ENCODE data around the gene CKS1B. TPM values are rescaled to one million over a fixed set of nuclear protein-coding genes. Genes with fewer than 3 reads are reported as not detected.

CKS1B gene
- total and polyA plus RNA-seq, 9 of the 15 experiments (the other 6 are each of a cell fraction or from before 2014, with no cell fraction given), result 215 to 1,103 (median 460) TPM

DNA sequence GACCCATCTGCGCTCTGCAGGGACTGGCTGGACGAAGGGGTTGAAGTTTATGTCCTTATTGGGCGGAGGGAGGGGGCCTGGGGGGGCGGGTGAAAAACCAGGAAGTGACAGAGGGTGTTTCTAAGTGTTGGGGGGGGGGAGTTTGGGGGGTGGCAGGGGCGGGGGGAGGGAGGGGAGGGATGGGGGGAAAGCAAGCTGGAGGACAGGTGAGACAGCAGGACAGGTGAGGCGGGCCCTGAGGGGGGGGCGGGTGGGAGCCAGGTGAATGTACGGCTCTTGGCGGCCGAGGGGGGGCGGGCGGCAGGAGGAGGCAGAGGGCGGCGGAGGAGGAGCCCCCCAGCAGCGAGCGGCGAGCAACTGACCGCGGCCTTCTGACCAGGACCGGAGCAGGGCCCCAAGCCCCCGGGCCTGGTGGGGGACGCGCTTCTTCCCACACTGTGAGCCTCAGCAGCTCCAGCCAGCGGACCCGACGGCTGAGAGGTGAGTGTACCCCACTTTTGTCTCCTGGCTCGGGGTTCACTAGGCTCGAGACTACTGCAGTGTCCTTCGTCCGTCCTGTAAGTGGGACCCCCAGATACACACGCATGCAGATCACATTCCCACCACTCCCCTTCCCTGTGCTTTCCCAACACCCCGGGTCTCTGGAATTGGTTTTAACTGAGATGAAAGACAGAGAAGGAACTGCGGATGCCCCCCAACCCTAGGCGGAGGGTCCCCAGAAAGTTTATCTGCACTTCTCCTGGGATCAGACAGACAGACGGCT is 28.2 kb downstream of the CKS1B start, which contains the start of gene ZBTB7B (continued):
- TF ChIP-seq, protein P1, sequence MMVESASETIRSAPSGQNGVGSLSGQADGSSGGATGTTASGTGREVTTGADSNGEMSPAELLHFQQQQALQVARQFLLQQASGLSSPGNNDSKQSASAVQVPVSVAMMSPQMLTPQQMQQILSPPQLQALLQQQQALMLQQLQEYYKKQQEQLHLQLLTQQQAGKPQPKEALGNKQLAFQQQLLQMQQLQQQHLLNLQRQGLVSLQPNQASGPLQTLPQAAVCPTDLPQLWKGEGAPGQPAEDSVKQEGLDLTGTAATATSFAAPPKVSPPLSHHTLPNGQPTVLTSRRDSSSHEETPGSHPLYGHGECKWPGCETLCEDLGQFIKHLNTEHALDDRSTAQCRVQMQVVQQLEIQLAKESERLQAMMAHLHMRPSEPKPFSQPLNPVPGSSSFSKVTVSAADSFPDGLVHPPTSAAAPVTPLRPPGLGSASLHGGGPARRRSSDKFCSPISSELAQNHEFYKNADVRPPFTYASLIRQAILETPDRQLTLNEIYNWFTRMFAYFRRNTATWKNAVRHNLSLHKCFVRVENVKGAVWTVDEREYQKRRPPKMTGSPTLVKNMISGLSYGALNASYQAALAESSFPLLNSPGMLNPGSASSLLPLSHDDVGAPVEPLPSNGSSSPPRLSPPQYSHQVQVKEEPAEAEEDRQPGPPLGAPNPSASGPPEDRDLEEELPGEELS (CRISPR knock-in tag; IDR thresholded peaks at IDR 0.05; ENCODE audit: borderline replicate concordance), result no peak
- 0 out of 2 replicates have a peak, but pooled peaks have one; percentile 4 for TF ChIP-seq TFAP4 (CRISPR knock-in tag; IDR thresholded peaks at IDR 0.05; ENCODE audit: borderline replicate concordance)
- TF ChIP-seq ZNF740 (CRISPR knock-in tag; IDR thresholded peaks at IDR 0.05), result no peak; the same call in 1 of the 2 replicates
- TF ChIP-seq ZNF740 (tag; IDR thresholded peaks at IDR 0.05), result peak in 1 of 2 experiments; percentile 85; a peak in 2 of 4 replicates
- 0 out of 2 replicates have a peak, but pooled peaks have one; percentile 17 for TF ChIP-seq ZNF511 (CRISPR knock-in tag; IDR thresholded peaks at IDR 0.05)
- no peak for TF ChIP-seq POLR3G (IDR thresholded peaks at IDR 0.05; ENCODE audit: extremely low read depth, insufficient read length, insufficient replicate concordance)
- peak; percentile 22 for TF ChIP-seq BRD9 (IDR thresholded peaks at IDR 0.05; ENCODE audit: low read depth, partially characterized antibody)
- TF ChIP-seq SRSF3 (IDR thresholded peaks at IDR 0.05; ENCODE audit: insufficient read depth, low read length), result peak; percentile 33; the same call in 1 of the 2 replicates
- TF ChIP-seq SP2 (IDR thresholded peaks at IDR 0.05; ENCODE audit: extremely low read depth, low read depth, low read length, poor library complexity, severe bottlenecking), result no peak
- TF ChIP-seq NFXL1 (CRISPR knock-in tag; IDR thresholded peaks at IDR 0.05), result no peak
- TF ChIP-seq FOXJ3 (CRISPR knock-in tag; IDR thresholded peaks at IDR 0.05), result no peak
- TF ChIP-seq KHSRP (IDR thresholded peaks at IDR 0.05), result no peak
- TF ChIP-seq GMEB1 (CRISPR knock-in tag; IDR thresholded peaks at IDR 0.05), result no peak
- no peak for TF ChIP-seq ETV1 (tag; conservative IDR thresholded peaks at IDR 0.05; ENCODE audit: low read depth)
- no peak for TF ChIP-seq ZNF217 (CRISPR knock-in tag; IDR thresholded peaks at IDR 0.05)
- TF ChIP-seq SMAD2 (IDR thresholded peaks at IDR 0.05; ENCODE audit: low read depth, low read length), result no peak
- TF ChIP-seq MYNN (IDR thresholded peaks at IDR 0.05), result no peak
- TF ChIP-seq MYNN (CRISPR knock-in tag; IDR thresholded peaks at IDR 0.05), result 0 out of 2 replicates have a peak, but pooled peaks have one; percentile 8
- 0 out of 2 replicates have a peak, but pooled peaks have one; percentile 6 for TF ChIP-seq KAT7 (CRISPR knock-in tag; IDR thresholded peaks at IDR 0.05; ENCODE audit: borderline replicate concordance)
- peak; percentile 10 for TF ChIP-seq HNRNPLL (IDR thresholded peaks at IDR 0.05; ENCODE audit: low read depth, low read length, poor library complexity, severe bottlenecking)
- no peak for TF ChIP-seq ZFP1 (CRISPR knock-in tag; IDR thresholded peaks at IDR 0.05)
- TF ChIP-seq HDAC1 (IDR thresholded peaks at IDR 0.05), result no peak
